ENCODE results near the gene RXFP3. TPM values are rescaled to one million over a fixed set of nuclear protein-coding genes. Genes with fewer than 3 reads are reported as not detected.

The RXFP3 gene
- total RNA-seq, 2 donors from 2014 or later = not detected

DNA sequence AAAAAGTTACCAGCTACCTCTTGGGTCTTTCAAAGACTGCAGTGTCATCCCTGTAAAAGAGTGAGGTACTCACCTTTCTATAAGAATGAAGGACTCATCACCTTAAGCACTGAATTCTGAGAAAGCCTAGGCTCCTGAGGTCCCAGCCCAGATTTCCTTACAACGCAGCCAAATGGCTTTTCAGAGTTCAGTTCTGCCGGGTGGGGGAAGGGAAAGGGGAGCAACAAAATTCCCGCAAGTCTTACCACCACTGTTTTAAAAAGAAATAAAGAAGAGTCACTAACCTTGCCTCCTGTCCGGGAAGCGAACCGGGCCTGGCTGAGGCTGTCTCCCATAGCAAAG, 44.8 kb upstream of the RXFP3 start:
- Histone ChIP-seq H3K4me3 (no peak overlapping the region), H3K4me1 (peaks cover 18% of the 10 kb centered on the region), H3K36me3 (replicated peaks in 1 of 2; ENCODE audit: insufficient read depth in 1 of 2, low read depth in 2 of 2) (no peaks in the 10 kb centered on the region), H3K27me3 (peaks cover 2 to 14% of the 10 kb centered on the region in 2 donors), H3K27ac (no peak overlapping the region), H3K9me3 (no peaks in the 10 kb centered on the region)
- intact Hi-C loops (cut with DNase I) = no loop called here
- no peak for TF ChIP-seq POLR2A (IDR thresholded peaks at IDR 0.05)
- TF ChIP-seq, protein P1, sequence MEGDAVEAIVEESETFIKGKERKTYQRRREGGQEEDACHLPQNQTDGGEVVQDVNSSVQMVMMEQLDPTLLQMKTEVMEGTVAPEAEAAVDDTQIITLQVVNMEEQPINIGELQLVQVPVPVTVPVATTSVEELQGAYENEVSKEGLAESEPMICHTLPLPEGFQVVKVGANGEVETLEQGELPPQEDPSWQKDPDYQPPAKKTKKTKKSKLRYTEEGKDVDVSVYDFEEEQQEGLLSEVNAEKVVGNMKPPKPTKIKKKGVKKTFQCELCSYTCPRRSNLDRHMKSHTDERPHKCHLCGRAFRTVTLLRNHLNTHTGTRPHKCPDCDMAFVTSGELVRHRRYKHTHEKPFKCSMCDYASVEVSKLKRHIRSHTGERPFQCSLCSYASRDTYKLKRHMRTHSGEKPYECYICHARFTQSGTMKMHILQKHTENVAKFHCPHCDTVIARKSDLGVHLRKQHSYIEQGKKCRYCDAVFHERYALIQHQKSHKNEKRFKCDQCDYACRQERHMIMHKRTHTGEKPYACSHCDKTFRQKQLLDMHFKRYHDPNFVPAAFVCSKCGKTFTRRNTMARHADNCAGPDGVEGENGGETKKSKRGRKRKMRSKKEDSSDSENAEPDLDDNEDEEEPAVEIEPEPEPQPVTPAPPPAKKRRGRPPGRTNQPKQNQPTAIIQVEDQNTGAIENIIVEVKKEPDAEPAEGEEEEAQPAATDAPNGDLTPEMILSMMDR (IDR thresholded peaks at IDR 0.05) = no peak
- ATAC-seq (no peak), DNase-seq (no peak)
- WGBS, 2 donors = 9 to 24% methylated on average over 6 of the region's 6 CpGs

DNA sequence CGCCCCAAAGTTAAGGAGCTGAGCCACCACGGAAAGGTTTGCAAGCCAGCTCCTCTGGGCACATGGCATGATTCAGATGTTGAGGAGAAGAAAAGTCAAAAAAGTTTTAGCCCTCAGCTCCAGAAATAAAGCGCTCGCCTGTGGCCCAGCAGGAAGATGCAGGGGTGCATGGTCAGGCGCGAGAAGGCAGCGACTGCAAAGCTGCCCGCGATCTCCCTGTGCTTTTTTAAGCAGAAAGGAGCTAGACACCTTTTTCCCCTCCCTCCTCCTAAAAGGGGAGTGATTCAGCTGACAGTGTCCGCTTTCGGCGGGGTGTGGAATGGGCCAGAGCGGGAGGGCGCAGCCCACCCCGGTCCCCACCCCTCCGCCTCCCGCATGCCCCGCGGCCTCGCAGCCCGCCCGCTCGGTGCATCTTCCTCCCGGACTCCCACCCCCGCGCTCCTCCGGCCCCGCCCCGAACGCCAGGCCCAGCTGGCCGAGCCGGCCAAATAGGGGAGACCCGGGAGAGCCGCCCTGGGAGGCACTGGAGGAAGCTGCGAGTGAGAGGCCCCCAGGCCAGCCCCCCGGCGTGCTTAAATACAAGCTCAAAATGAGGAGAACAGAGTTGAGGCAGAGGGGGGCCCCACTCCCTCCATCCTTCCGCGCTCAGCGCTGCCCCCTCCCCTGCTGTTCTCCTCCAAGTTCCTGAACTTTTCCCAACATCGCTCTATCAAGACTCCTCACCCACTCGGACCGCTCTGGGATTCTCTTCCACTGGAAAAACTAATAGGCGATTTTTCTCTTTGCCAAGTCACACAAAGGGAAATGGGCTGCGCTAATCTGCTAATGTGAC, 44.2 kb upstream of the RXFP3 start, which contains the start of gene ADAMTS12:
Gene ADAMTS12 (minus strand): TSS at position 203 of the 832 bp plus-strand sequence. CDS start 134 bp downstream, at position 69.
- no peaks in the 10 kb centered on the region for H3K36me3 ChIP-seq (replicated peaks in 1 of 2; ENCODE audit: insufficient read depth in 1 of 2, low read depth in 2 of 2)
- 2 to 5% methylated on average over 33 to 35 of the region's 45 CpGs for WGBS, 2 donors
- TF ChIP-seq, protein P1 (IDR thresholded peaks at IDR 0.05) = no peak
- TF ChIP-seq POLR2A (IDR thresholded peaks at IDR 0.05) = no peak
- no peak within 1 kb of the TSS for H3K4me3 ChIP-seq
- H3K27me3 ChIP-seq = peaks cover 2 to 13% of the 10 kb centered on the region in 2 donors
- peak; percentile 13 to 21 (median 16) for DNase-seq
- peak; percentile 41 for ATAC-seq
- H3K27ac ChIP-seq = peak within 1 kb of the TSS in 2 of 4 donors; percentile 19 to 38
- intact Hi-C loops (cut with DNase I) = no loop called here
- peaks cover 18% of the 10 kb centered on the region for H3K4me1 ChIP-seq
- no peaks in the 10 kb centered on the region for H3K9me3 ChIP-seq

DNA sequence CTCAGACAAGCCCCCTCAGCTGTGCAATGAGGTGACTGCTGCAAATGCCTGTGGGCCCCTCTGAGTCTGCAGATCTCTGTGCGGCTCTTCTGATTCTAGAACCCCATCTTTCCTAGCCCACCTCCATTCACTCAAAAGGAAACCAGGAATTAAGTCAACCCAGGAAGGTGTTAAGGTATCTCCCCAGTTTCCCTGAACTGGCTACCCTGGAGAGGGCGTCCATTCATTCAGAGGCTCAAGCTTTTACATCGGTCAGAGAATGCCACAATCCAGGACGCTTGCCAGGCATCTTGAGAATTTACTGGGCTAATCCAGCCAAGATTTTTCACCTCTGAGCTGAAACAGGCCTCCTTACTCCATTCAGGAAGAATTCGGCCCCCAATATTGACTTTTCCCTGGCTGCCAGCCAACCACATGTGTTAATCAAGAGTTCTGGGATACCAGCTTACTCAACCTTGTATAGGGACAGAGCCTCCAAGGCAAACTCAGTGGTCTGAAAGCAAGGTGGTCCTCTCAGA, 43.5 kb upstream of the RXFP3 start:
- H3K27me3 ChIP-seq = peaks cover 2 to 9% of the 10 kb centered on the region in 2 donors
- peak; percentile 50 to 74 (median 58) for DNase-seq
- no peaks in the 10 kb centered on the region for H3K9me3 ChIP-seq
- H3K4me3 ChIP-seq = no peak overlapping the region
- WGBS, 2 donors = 23 to 27% methylated on average over 5 of the region's 5 CpGs
- peaks cover 18% of the 10 kb centered on the region for H3K4me1 ChIP-seq
- intact Hi-C loops (cut with DNase I) = no loop called here
- ATAC-seq = peak; percentile 63
- no peak for TF ChIP-seq POLR2A (IDR thresholded peaks at IDR 0.05)
- TF ChIP-seq, protein P1 (IDR thresholded peaks at IDR 0.05) = no peak
- H3K36me3 ChIP-seq (replicated peaks in 1 of 2; ENCODE audit: insufficient read depth in 1 of 2, low read depth in 2 of 2) = no peaks in the 10 kb centered on the region
- peak overlapping the region in 2 of 4 donors; percentile 19 to 38 for H3K27ac ChIP-seq

DNA sequence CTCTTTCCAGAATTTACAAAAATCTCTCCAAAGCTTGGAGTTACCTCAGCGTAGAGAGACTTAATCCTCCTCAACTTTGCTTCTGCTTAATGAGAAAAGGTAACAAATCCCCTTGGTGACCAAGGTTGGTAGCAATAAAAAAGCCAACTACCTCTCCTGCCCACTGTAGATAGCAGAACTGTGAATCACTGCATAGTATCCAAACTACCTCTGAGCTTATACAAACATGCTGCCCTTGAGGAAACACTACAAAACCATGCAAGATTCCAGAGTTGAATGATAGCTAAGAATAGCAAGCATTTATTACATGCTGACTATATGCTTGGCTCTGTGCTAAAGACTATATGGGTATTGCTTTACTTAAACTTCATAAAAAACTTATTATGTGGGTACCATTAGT, 41.6 kb upstream of the RXFP3 start:
- Histone ChIP-seq H3K4me1 (peaks cover 18% of the 10 kb centered on the region), H3K4me3 (no peak overlapping the region), H3K27me3 (peaks cover 0 to 9% of the 10 kb centered on the region in 2 donors), H3K36me3 (replicated peaks in 1 of 2; ENCODE audit: insufficient read depth in 1 of 2, low read depth in 2 of 2) (no peaks in the 10 kb centered on the region), H3K9me3 (no peaks in the 10 kb centered on the region), H3K27ac (no peak overlapping the region)
- ATAC-seq (no peak), DNase-seq (no peak)
- TF ChIP-seq POLR2A (IDR thresholded peaks at IDR 0.05) = no peak
- TF ChIP-seq, protein P1 (IDR thresholded peaks at IDR 0.05) = no peak
- 54 to 56% methylated on average over 1 of the region's 1 CpG for WGBS, 2 donors
- intact Hi-C loops (cut with DNase I) = no loop called here
